ENCODE results near the gene SH3YL1.

DNA sequence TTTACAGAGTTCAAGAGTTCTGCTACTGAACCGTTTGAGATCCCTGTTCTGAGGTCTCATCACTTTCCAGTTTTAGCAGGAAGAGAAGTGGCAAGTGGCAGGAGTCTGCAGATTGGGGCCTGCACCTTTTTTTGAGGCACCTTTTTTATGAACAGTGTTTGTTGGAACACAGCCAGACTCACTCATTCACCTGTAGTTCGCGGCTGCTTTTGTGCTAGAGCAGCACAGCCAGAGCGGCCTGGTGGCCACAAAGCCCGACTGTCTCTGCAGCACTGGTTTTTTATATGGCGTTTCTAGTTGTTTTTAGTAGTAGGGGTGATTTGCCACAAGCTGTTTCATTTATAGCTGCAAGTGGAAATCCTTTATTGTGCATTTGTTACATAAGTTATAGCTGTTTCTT, 9.5 kb upstream of the SH3YL1 start:
- TF ChIP-seq POLR2A (IDR thresholded peaks at IDR 0.05) (no peak), EP300 (IDR thresholded peaks at IDR 0.05) (no peak), POLR2AphosphoS5 (IDR thresholded peaks at IDR 0.05) (no peak)
- TF ChIP-seq, protein P1, sequence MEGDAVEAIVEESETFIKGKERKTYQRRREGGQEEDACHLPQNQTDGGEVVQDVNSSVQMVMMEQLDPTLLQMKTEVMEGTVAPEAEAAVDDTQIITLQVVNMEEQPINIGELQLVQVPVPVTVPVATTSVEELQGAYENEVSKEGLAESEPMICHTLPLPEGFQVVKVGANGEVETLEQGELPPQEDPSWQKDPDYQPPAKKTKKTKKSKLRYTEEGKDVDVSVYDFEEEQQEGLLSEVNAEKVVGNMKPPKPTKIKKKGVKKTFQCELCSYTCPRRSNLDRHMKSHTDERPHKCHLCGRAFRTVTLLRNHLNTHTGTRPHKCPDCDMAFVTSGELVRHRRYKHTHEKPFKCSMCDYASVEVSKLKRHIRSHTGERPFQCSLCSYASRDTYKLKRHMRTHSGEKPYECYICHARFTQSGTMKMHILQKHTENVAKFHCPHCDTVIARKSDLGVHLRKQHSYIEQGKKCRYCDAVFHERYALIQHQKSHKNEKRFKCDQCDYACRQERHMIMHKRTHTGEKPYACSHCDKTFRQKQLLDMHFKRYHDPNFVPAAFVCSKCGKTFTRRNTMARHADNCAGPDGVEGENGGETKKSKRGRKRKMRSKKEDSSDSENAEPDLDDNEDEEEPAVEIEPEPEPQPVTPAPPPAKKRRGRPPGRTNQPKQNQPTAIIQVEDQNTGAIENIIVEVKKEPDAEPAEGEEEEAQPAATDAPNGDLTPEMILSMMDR (IDR thresholded peaks at IDR 0.05) = no peak
